Omental fat pad (tissue), 4 donors: Measurements from ENCODE around the gene CYYR1. TPM values are rescaled to one million over a fixed set of nuclear protein-coding genes. Genes with fewer than 3 reads are reported as not detected.

Experiments used
- ATAC-seq: fragments of 150-250 bp; one replicate; pipeline ENCODE4 v1.9.1; 2016; ENCODE audit warnings: mild to moderate bottlenecking, moderate library complexity; ENCODE audit not compliant: low FRiP score
- DNase-seq: peaks from one replicate; pipeline ENCODE4 v3.0.0-alpha.2; 2019; ENCODE audit warnings: low spot score
- CTCF ChIP-seq, 3 donors: fragments of 450-650 bp; IDR thresholded peaks; one replicate each; pipeline ENCODE4 v1.5.1; 2016 to 2017; ENCODE audit warnings: antibody characterized with exemption in 3 of 3, mild to moderate bottlenecking in 3 of 3, moderate library complexity in 2 of 3
- total RNA-seq, 4 donors: library from RNA; depleted of rRNA; stranded (reverse); fragments of >200 nt; gene quantifications; one replicate each; pipeline ENCODE4 v1.1.0, GENCODE V29; 2016

CYYR1 gene
- total RNA-seq, 4 donors from 2014 or later: 14.3 to 72.8 (median 20.4) TPM

- no peak for ATAC-seq
- no peak for DNase-seq
- no peak for TF ChIP-seq CTCF (IDR thresholded peaks at IDR 0.05)
Measured at GRCh38 chr21:26457817-26458216, 115.3 kb downstream of the CYYR1 start.

- DNase-seq (no peak), ATAC-seq (no peak)
- no peak for TF ChIP-seq CTCF (IDR thresholded peaks at IDR 0.05)
Measured at GRCh38 chr21:26453267-26453666, 119.8 kb downstream of the CYYR1 start.

GRCh38 chr21:26451081-26451740 is 121.9 kb downstream of the CYYR1 start:
- no peak for TF ChIP-seq CTCF (IDR thresholded peaks at IDR 0.05)
- DNase-seq (no peak), ATAC-seq (no peak)

- TF ChIP-seq CTCF (IDR thresholded peaks at IDR 0.05): no peak
- ATAC-seq: no peak
- DNase-seq: no peak
Measured at GRCh38 chr21:26449161-26449560, 123.9 kb downstream of the CYYR1 start.

- no peak for DNase-seq
- no peak for ATAC-seq
- TF ChIP-seq CTCF (IDR thresholded peaks at IDR 0.05): no peak
Measured at GRCh38 chr21:26448751-26449150, 124.3 kb downstream of the CYYR1 start.

GRCh38 chr21:26447932-26448475 is 125.1 kb downstream of the CYYR1 start:
- no peak for TF ChIP-seq CTCF (IDR thresholded peaks at IDR 0.05)
- ATAC-seq (no peak), DNase-seq (no peak)

- ATAC-seq: no peak
Measured at GRCh38 chr21:26445440-26445839, 127.6 kb downstream of the CYYR1 start.

More at GRCh38 chr21:26445440-26445839, 127.6 kb downstream of the CYYR1 start:
- DNase-seq: no peak
- TF ChIP-seq CTCF (IDR thresholded peaks at IDR 0.05): no peak
